ENCODE results near the gene TRPM3.
"Not testable (repeated sequence)": the region's sequence is repeated elsewhere in the genome, so short reads cannot be mapped to it uniquely, and the experiment has no call there.

The TRPM3 gene

GRCh38 chr9:70747261-70747718 lies 374.1 kb downstream of the TRPM3 start:
- Histone ChIP-seq H3K23ac (ENCODE audit: low read length) (no peak overlapping the region), H3K14ac (ENCODE audit: low read length) (no peak overlapping the region), H4K91ac (ENCODE audit: low read depth, low read length) (no peak overlapping the region), H3K9ac (ENCODE audit: low read length) (no peak overlapping the region), H3K4ac (ENCODE audit: low read depth, low read length) (no peak overlapping the region), H3K36me3 (ENCODE audit: control insufficient read depth in 1 of 2, insufficient read depth in 2 of 2, low read length in 2 of 2) (no peaks in the 10 kb centered on the region), H3K79me1 (ENCODE audit: low read length) (no peaks in the 10 kb centered on the region), H3K4me3 (ENCODE audit: low read depth, low read length) (no peak overlapping the region), H3K4me2 (ENCODE audit: low read length) (no peak overlapping the region), H4K8ac (ENCODE audit: low read depth, low read length) (no peak overlapping the region), H2BK120ac (ENCODE audit: insufficient read depth, low read length, poor library complexity) (no peak overlapping the region), H3K18ac (ENCODE audit: low read length) (no peak overlapping the region), H3K27me3 (ENCODE audit: insufficient read depth, low read length) (no peaks in the 10 kb centered on the region), H3K9me3 (ENCODE audit: insufficient read depth, low read depth, low read length) (no peaks in the 10 kb centered on the region), H2BK12ac (ENCODE audit: low read length) (no peak overlapping the region), H2BK5ac (ENCODE audit: low read depth, low read length, poor library complexity) (no peak overlapping the region), H3K27ac (ENCODE audit: low read depth, low read length) (no peak overlapping the region), H4K12ac (ENCODE audit: low read depth, low read length) (no peak overlapping the region), H3K79me2 (ENCODE audit: control insufficient read depth, insufficient read depth, low read length, poor library complexity) (no peaks in the 10 kb centered on the region), H2AK5ac (ENCODE audit: low read length) (no peak overlapping the region), H3K4me1 (ENCODE audit: control insufficient read depth in 1 of 2, insufficient read depth in 2 of 2, low read length in 2 of 2) (no peaks in the 10 kb centered on the region), H2AFZ (ENCODE audit: insufficient read depth, low read length, poor library complexity) (no peak overlapping the region)
- no peak for DNase-seq
- WGBS (ENCODE audit: extremely low coverage, insufficient coverage, insufficient read length), result no CpG with 5 or more reads among the region's 2 CpGs

- no peak for DNase-seq
- Histone ChIP-seq H2AK5ac (ENCODE audit: low read length) (no peak overlapping the region), H3K9ac (ENCODE audit: low read length) (no peak overlapping the region)
These were observed 374.7 kb downstream of the TRPM3 start for GRCh38 chr9:70746760-70747159.

GRCh38 chr9:70746316-70746715 lies 375.1 kb downstream of the TRPM3 start:
- no peak overlapping the region for H4K12ac ChIP-seq (ENCODE audit: low read depth, low read length)
- no CpG with 5 or more reads among the region's 1 CpG for WGBS (ENCODE audit: extremely low coverage, insufficient coverage, insufficient read length)
- no peak overlapping the region for H3K4me2 ChIP-seq (ENCODE audit: low read length)
- no peaks in the 10 kb centered on the region for H3K36me3 ChIP-seq (ENCODE audit: control insufficient read depth in 1 of 2, insufficient read depth in 2 of 2, low read length in 2 of 2)
- no peaks in the 10 kb centered on the region for H3K4me1 ChIP-seq (ENCODE audit: control insufficient read depth in 1 of 2, insufficient read depth in 2 of 2, low read length in 2 of 2)
- H3K23ac ChIP-seq (ENCODE audit: low read length), result no peak overlapping the region
- no peak overlapping the region for H2AFZ ChIP-seq (ENCODE audit: insufficient read depth, low read length, poor library complexity)
- no peak overlapping the region for H3K27ac ChIP-seq (ENCODE audit: low read depth, low read length)
- no peaks in the 10 kb centered on the region for H3K27me3 ChIP-seq (ENCODE audit: insufficient read depth, low read length)
- no peak overlapping the region for H2BK5ac ChIP-seq (ENCODE audit: low read depth, low read length, poor library complexity)
- no peak for DNase-seq
- no peak overlapping the region for H2BK12ac ChIP-seq (ENCODE audit: low read length)
- H4K8ac ChIP-seq (ENCODE audit: low read depth, low read length), result no peak overlapping the region
- no peak overlapping the region for H2BK120ac ChIP-seq (ENCODE audit: insufficient read depth, low read length, poor library complexity)
- no peak overlapping the region for H3K4me3 ChIP-seq (ENCODE audit: low read depth, low read length)
- H3K9ac ChIP-seq (ENCODE audit: low read length), result no peak overlapping the region
- H3K14ac ChIP-seq (ENCODE audit: low read length), result no peak overlapping the region
- no peak overlapping the region for H2AK5ac ChIP-seq (ENCODE audit: low read length)
- H3K4ac ChIP-seq (ENCODE audit: low read depth, low read length), result no peak overlapping the region
- H3K79me2 ChIP-seq (ENCODE audit: control insufficient read depth, insufficient read depth, low read length, poor library complexity), result no peaks in the 10 kb centered on the region
- H3K18ac ChIP-seq (ENCODE audit: low read length), result no peak overlapping the region
- H3K9me3 ChIP-seq (ENCODE audit: insufficient read depth, low read depth, low read length), result no peaks in the 10 kb centered on the region
- H3K79me1 ChIP-seq (ENCODE audit: low read length), result no peaks in the 10 kb centered on the region
- H4K91ac ChIP-seq (ENCODE audit: low read depth, low read length), result no peak overlapping the region

More at GRCh38 chr9:70746760-70747159, 374.7 kb downstream of the TRPM3 start:
- no peaks in the 10 kb centered on the region for H3K27me3 ChIP-seq (ENCODE audit: insufficient read depth, low read length)
- H3K36me3 ChIP-seq (ENCODE audit: control insufficient read depth in 1 of 2, insufficient read depth in 2 of 2, low read length in 2 of 2), result no peaks in the 10 kb centered on the region
- H3K4me3 ChIP-seq (ENCODE audit: low read depth, low read length), result no peak overlapping the region
- no peak overlapping the region for H2AFZ ChIP-seq (ENCODE audit: insufficient read depth, low read length, poor library complexity)
- H3K18ac ChIP-seq (ENCODE audit: low read length), result no peak overlapping the region
- H3K4ac ChIP-seq (ENCODE audit: low read depth, low read length), result no peak overlapping the region
- H3K27ac ChIP-seq (ENCODE audit: low read depth, low read length), result no peak overlapping the region
- H2BK12ac ChIP-seq (ENCODE audit: low read length), result no peak overlapping the region
- no peak overlapping the region for H4K12ac ChIP-seq (ENCODE audit: low read depth, low read length)
- no peak overlapping the region for H3K23ac ChIP-seq (ENCODE audit: low read length)
- no peak overlapping the region for H3K4me2 ChIP-seq (ENCODE audit: low read length)
- no peaks in the 10 kb centered on the region for H3K79me1 ChIP-seq (ENCODE audit: low read length)
- no peaks in the 10 kb centered on the region for H3K4me1 ChIP-seq (ENCODE audit: control insufficient read depth in 1 of 2, insufficient read depth in 2 of 2, low read length in 2 of 2)
- H3K9me3 ChIP-seq (ENCODE audit: insufficient read depth, low read depth, low read length), result no peaks in the 10 kb centered on the region
- no peaks in the 10 kb centered on the region for H3K79me2 ChIP-seq (ENCODE audit: control insufficient read depth, insufficient read depth, low read length, poor library complexity)
- no peak overlapping the region for H2BK120ac ChIP-seq (ENCODE audit: insufficient read depth, low read length, poor library complexity)
- no peak overlapping the region for H4K8ac ChIP-seq (ENCODE audit: low read depth, low read length)
- no peak overlapping the region for H2BK5ac ChIP-seq (ENCODE audit: low read depth, low read length, poor library complexity)
- no peak overlapping the region for H4K91ac ChIP-seq (ENCODE audit: low read depth, low read length)
- no peak overlapping the region for H3K14ac ChIP-seq (ENCODE audit: low read length)

GRCh38 chr9:70724794-70725193 lies 396.6 kb downstream of the TRPM3 start:
- H2BK120ac ChIP-seq (ENCODE audit: insufficient read depth, low read length, poor library complexity); H3K4me2 ChIP-seq (ENCODE audit: low read length); H4K91ac ChIP-seq (ENCODE audit: low read depth, low read length); H3K23ac ChIP-seq (ENCODE audit: low read length); H3K4me3 ChIP-seq (ENCODE audit: low read depth, low read length); H3K79me1 ChIP-seq (ENCODE audit: low read length); H3K27me3 ChIP-seq (ENCODE audit: insufficient read depth, low read length); H3K79me2 ChIP-seq (ENCODE audit: control insufficient read depth, insufficient read depth, low read length, poor library complexity); H4K12ac ChIP-seq (ENCODE audit: low read depth, low read length); H3K9ac ChIP-seq (ENCODE audit: low read length); H2AK5ac ChIP-seq (ENCODE audit: low read length); H3K18ac ChIP-seq (ENCODE audit: low read length); DNase-seq; H3K27ac ChIP-seq (ENCODE audit: low read depth, low read length); H3K9me3 ChIP-seq (ENCODE audit: insufficient read depth, low read depth, low read length); H3K4ac ChIP-seq (ENCODE audit: low read depth, low read length); H3K4me1 ChIP-seq (ENCODE audit: control insufficient read depth in 1 of 2, insufficient read depth in 2 of 2, low read length in 2 of 2); H3K36me3 ChIP-seq (ENCODE audit: control insufficient read depth in 1 of 2, insufficient read depth in 2 of 2, low read length in 2 of 2); H4K8ac ChIP-seq (ENCODE audit: low read depth, low read length); H2AFZ ChIP-seq (ENCODE audit: insufficient read depth, low read length, poor library complexity); H2BK12ac ChIP-seq (ENCODE audit: low read length); H2BK5ac ChIP-seq (ENCODE audit: low read depth, low read length, poor library complexity); H3K14ac ChIP-seq (ENCODE audit: low read length): not testable (repeated sequence)
- WGBS (ENCODE audit: extremely low coverage, insufficient coverage, insufficient read length), result no CpG with 5 or more reads among the region's 1 CpG
